ENCODE results near the gene COX4I1. TPM values are rescaled to one million over a fixed set of nuclear protein-coding genes. Genes with fewer than 3 reads are reported as not detected.

Gene COX4I1
- total RNA-seq, 2 experiments from 2014 or later = 505 to 520 TPM

GRCh38 chr16:85839681-85840240 is 40.3 kb downstream of the COX4I1 start:
- POLR2A ChIA-PET = no interaction called here
- no peak for ATAC-seq

GRCh38 chr16:85840395-85840794 is 40.9 kb downstream of the COX4I1 start:
- H3K27ac Mint-ChIP-seq = no peak overlapping the region
- H3K36me3 Mint-ChIP-seq (ENCODE audit: low read depth) = no peaks in the 10 kb centered on the region
- H3K27me3 Mint-ChIP-seq (ENCODE audit: low read depth) = peaks cover 15% of the 10 kb centered on the region
- DNase-seq = no peak
- H3K9me3 Mint-ChIP-seq (ENCODE audit: insufficient read depth) = no peaks in the 10 kb centered on the region
- H3K4me3 Mint-ChIP-seq = no peak overlapping the region
- ChIA-PET POLR2A (no interaction called here), CTCF (no interaction called here)
- ATAC-seq = no peak
- H3K4me1 Mint-ChIP-seq (ENCODE audit: low read depth) = peaks cover 5% of the 10 kb centered on the region

More at GRCh38 chr16:85839681-85840240, 40.3 kb downstream of the COX4I1 start:
- Mint-ChIP-seq H3K4me3 (no peak overlapping the region), H3K27ac (no peak overlapping the region), H3K36me3 (ENCODE audit: low read depth) (no peaks in the 10 kb centered on the region), H3K4me1 (ENCODE audit: low read depth) (peaks cover 1% of the 10 kb centered on the region), H3K27me3 (ENCODE audit: low read depth) (peaks cover 9% of the 10 kb centered on the region), H3K9me3 (ENCODE audit: insufficient read depth) (no peaks in the 10 kb centered on the region)
- no peak for DNase-seq
- CTCF ChIA-PET = no interaction called here

GRCh38 chr16:85840801-85841200 is 41.3 kb downstream of the COX4I1 start:
- H3K27ac Mint-ChIP-seq = no peak overlapping the region
- H3K4me1 Mint-ChIP-seq (ENCODE audit: low read depth) = peaks cover 5% of the 10 kb centered on the region
- no peak for DNase-seq
- ATAC-seq = no peak
- peaks cover 15% of the 10 kb centered on the region for H3K27me3 Mint-ChIP-seq (ENCODE audit: low read depth)
- ChIA-PET POLR2A (no interaction called here), CTCF (no interaction called here)
- H3K4me3 Mint-ChIP-seq = no peak overlapping the region
- H3K9me3 Mint-ChIP-seq (ENCODE audit: insufficient read depth) = no peaks in the 10 kb centered on the region
- no peaks in the 10 kb centered on the region for H3K36me3 Mint-ChIP-seq (ENCODE audit: low read depth)

- no peak overlapping the region for H3K27ac Mint-ChIP-seq
- CTCF ChIA-PET = interaction anchor here (1.5 kb wide), 1 partner anchor 21 kb away, joined by 3 read pairs; no protein-coding TSS in a partner anchor
- POLR2A ChIA-PET = no interaction called here
- H3K27me3 Mint-ChIP-seq (ENCODE audit: low read depth) = peaks cover 17% of the 10 kb centered on the region
- no peak for ATAC-seq
- no peak overlapping the region for H3K4me3 Mint-ChIP-seq
- H3K9me3 Mint-ChIP-seq (ENCODE audit: insufficient read depth) = no peaks in the 10 kb centered on the region
- peaks cover 8% of the 10 kb centered on the region for H3K4me1 Mint-ChIP-seq (ENCODE audit: low read depth)
- no peaks in the 10 kb centered on the region for H3K36me3 Mint-ChIP-seq (ENCODE audit: low read depth)
- no peak for DNase-seq
These were observed 42.9 kb downstream of the COX4I1 start for GRCh38 chr16:85842435-85842834.

GRCh38 chr16:85842848-85843247 is 43.4 kb downstream of the COX4I1 start:
- Mint-ChIP-seq H3K36me3 (ENCODE audit: low read depth) (no peaks in the 10 kb centered on the region), H3K4me3 (no peak overlapping the region), H3K9me3 (ENCODE audit: insufficient read depth) (no peaks in the 10 kb centered on the region), H3K27ac (no peak overlapping the region), H3K27me3 (ENCODE audit: low read depth) (peaks cover 13% of the 10 kb centered on the region), H3K4me1 (ENCODE audit: low read depth) (peaks cover 12% of the 10 kb centered on the region)
- ChIA-PET POLR2A (no interaction called here), CTCF (interaction anchor here (1.5 kb wide), 1 partner anchor 22 kb away, joined by 3 read pairs; no protein-coding TSS in a partner anchor)
- ATAC-seq = no peak
- DNase-seq = no peak

GRCh38 chr16:85843471-85844168 is 44.1 kb downstream of the COX4I1 start:
- POLR2A ChIA-PET = no interaction called here
- CTCF ChIA-PET = no interaction called here
- Mint-ChIP-seq H3K4me3 (no peak overlapping the region), H3K27ac (no peak overlapping the region), H3K9me3 (ENCODE audit: insufficient read depth) (no peaks in the 10 kb centered on the region), H3K27me3 (ENCODE audit: low read depth) (peaks cover 12% of the 10 kb centered on the region), H3K4me1 (ENCODE audit: low read depth) (peaks cover 16% of the 10 kb centered on the region), H3K36me3 (ENCODE audit: low read depth) (no peaks in the 10 kb centered on the region)
- DNase-seq (no peak), ATAC-seq (no peak)

GRCh38 chr16:85844169-85844481 is 44.6 kb downstream of the COX4I1 start:
- no peak for DNase-seq
- Mint-ChIP-seq H3K4me1 (ENCODE audit: low read depth) (peaks cover 16% of the 10 kb centered on the region), H3K27me3 (ENCODE audit: low read depth) (peaks cover 12% of the 10 kb centered on the region), H3K27ac (no peak overlapping the region), H3K4me3 (no peak overlapping the region), H3K36me3 (ENCODE audit: low read depth) (no peaks in the 10 kb centered on the region), H3K9me3 (ENCODE audit: insufficient read depth) (no peaks in the 10 kb centered on the region)
- no peak for ATAC-seq
- ChIA-PET POLR2A (no interaction called here), CTCF (no interaction called here)

- Mint-ChIP-seq H3K9me3 (ENCODE audit: insufficient read depth) (no peaks in the 10 kb centered on the region), H3K27ac (no peak overlapping the region), H3K36me3 (ENCODE audit: low read depth) (no peaks in the 10 kb centered on the region), H3K27me3 (ENCODE audit: low read depth) (peaks cover 14% of the 10 kb centered on the region), H3K4me3 (no peak overlapping the region), H3K4me1 (ENCODE audit: low read depth) (peaks cover 16% of the 10 kb centered on the region)
- DNase-seq (no peak), ATAC-seq (no peak)
- ChIA-PET CTCF (interaction anchor here (1.5 kb wide), 1 partner anchor 23 kb away, joined by 4 read pairs; no protein-coding TSS in a partner anchor), POLR2A (no interaction called here)
These were observed 45.3 kb downstream of the COX4I1 start for GRCh38 chr16:85844786-85845185.

- Mint-ChIP-seq H3K27me3 (ENCODE audit: low read depth) (peaks cover 15% of the 10 kb centered on the region), H3K4me3 (no peak overlapping the region), H3K4me1 (ENCODE audit: low read depth) (peaks cover 16% of the 10 kb centered on the region), H3K36me3 (ENCODE audit: low read depth) (no peaks in the 10 kb centered on the region), H3K9me3 (ENCODE audit: insufficient read depth) (no peaks in the 10 kb centered on the region), H3K27ac (no peak overlapping the region)
- DNase-seq (no peak), ATAC-seq (no peak)
- ChIA-PET POLR2A (no interaction called here), CTCF (interaction anchor here (1.5 kb wide), 1 partner anchor 24 kb away, joined by 4 read pairs; no protein-coding TSS in a partner anchor)
These were observed 45.8 kb downstream of the COX4I1 start for GRCh38 chr16:85845266-85845665.

- POLR2A ChIA-PET = no interaction called here
- Mint-ChIP-seq H3K4me1 (ENCODE audit: low read depth) (peaks cover 16% of the 10 kb centered on the region), H3K9me3 (ENCODE audit: insufficient read depth) (no peaks in the 10 kb centered on the region), H3K27ac (no peak overlapping the region), H3K36me3 (ENCODE audit: low read depth) (no peaks in the 10 kb centered on the region), H3K4me3 (no peak overlapping the region), H3K27me3 (ENCODE audit: low read depth) (peaks cover 16% of the 10 kb centered on the region)
- ATAC-seq = no peak
- DNase-seq = no peak
- CTCF ChIA-PET = no interaction called here
These were observed 47.0 kb downstream of the COX4I1 start for GRCh38 chr16:85846461-85846860.

GRCh38 chr16:85847036-85847435 is 47.5 kb downstream of the COX4I1 start:
- no peak overlapping the region for H3K27ac Mint-ChIP-seq
- no peak overlapping the region for H3K4me3 Mint-ChIP-seq
- H3K9me3 Mint-ChIP-seq (ENCODE audit: insufficient read depth) = no peaks in the 10 kb centered on the region
- H3K36me3 Mint-ChIP-seq (ENCODE audit: low read depth) = no peaks in the 10 kb centered on the region
- H3K4me1 Mint-ChIP-seq (ENCODE audit: low read depth) = peaks cover 16% of the 10 kb centered on the region
- H3K27me3 Mint-ChIP-seq (ENCODE audit: low read depth) = peaks cover 17% of the 10 kb centered on the region
- DNase-seq (no peak), ATAC-seq (no peak)
- ChIA-PET POLR2A (no interaction called here), CTCF (no interaction called here)

- Mint-ChIP-seq H3K36me3 (ENCODE audit: low read depth) (no peaks in the 10 kb centered on the region), H3K4me1 (ENCODE audit: low read depth) (peaks cover 16% of the 10 kb centered on the region), H3K27ac (no peak overlapping the region), H3K4me3 (no peak overlapping the region), H3K9me3 (ENCODE audit: insufficient read depth) (no peaks in the 10 kb centered on the region), H3K27me3 (ENCODE audit: low read depth) (peaks cover 20% of the 10 kb centered on the region)
- POLR2A ChIA-PET = no interaction called here
- CTCF ChIA-PET = no interaction called here
- ATAC-seq (no peak), DNase-seq (no peak)
These were observed 48.4 kb downstream of the COX4I1 start for GRCh38 chr16:85847681-85848601.
